Activated naive CD4-positive, alpha-beta T cell (primary cell): ENCODE data around the gene DNTTIP2.
A peak's percentile ranks its signal among the peaks of the same experiment; 100 is the strongest.
"Not testable (repeated sequence)": the region's sequence is repeated elsewhere in the genome, so short reads cannot be mapped to it uniquely, and the experiment has no call there.

ENCODE experiments used
- DNase-seq, 4 experiments: peaks; one replicate each; lab custom pipeline; 2025; lab: John Stamatoyannopoulos, UW

DNTTIP2 gene

GRCh38 chr1:93878889-93879586, at the start of gene DNTTIP2:
TSS of gene DNTTIP2 (minus strand) at chr1:93879206. CDS start at chr1:93879148, 58 bp downstream.
- peak; percentile 60 to 77 (median 70) for DNase-seq

DNA sequence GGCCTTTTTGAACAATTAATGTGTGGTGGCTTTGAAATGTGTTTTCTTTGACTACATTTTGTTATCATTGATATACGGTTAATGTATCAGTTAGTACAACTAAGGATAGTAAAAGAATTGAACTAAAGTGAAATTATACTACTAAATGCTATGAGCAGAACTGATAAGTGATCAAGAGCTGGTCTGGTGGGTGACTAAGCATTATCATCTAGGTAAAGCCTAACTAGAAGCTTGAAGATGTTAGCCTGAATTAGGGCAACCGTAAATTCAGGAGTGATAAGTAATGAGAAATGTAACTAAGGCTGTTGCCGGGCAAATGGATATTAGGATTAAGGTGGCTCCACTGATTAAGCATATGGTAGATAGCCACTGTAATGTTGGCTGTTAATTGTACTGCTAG, 46.2 kb upstream of the DNTTIP2 start:
- no peak for DNase-seq

GRCh38 chr1:93919780-93920179, 40.8 kb upstream of the DNTTIP2 start:
- no peak for DNase-seq

DNA sequence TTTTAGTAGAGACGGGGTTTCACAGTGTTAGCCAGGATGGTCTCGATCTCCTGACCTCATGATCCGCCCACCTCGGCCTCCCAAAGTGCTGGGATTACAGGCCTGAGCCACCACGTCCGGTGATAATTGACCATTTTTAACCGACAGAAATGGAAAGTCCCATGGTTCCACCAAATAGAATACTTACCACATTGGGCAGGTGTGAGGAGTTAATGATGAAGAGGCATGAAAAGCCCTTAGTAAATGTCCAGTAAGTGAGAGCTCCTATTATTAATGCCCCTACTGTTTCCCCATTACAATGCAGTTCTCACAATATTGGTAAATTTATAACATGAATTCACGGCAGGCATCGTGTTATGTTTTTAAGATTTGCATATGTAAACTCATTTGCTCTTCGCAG, 38.3 kb upstream of the DNTTIP2 start:
- DNase-seq = no peak

GRCh38 chr1:93910880-93911279, 31.9 kb upstream of the DNTTIP2 start:
- DNase-seq = not testable (repeated sequence)

GRCh38 chr1:93910305-93910704, 31.3 kb upstream of the DNTTIP2 start:
- no peak for DNase-seq

DNA sequence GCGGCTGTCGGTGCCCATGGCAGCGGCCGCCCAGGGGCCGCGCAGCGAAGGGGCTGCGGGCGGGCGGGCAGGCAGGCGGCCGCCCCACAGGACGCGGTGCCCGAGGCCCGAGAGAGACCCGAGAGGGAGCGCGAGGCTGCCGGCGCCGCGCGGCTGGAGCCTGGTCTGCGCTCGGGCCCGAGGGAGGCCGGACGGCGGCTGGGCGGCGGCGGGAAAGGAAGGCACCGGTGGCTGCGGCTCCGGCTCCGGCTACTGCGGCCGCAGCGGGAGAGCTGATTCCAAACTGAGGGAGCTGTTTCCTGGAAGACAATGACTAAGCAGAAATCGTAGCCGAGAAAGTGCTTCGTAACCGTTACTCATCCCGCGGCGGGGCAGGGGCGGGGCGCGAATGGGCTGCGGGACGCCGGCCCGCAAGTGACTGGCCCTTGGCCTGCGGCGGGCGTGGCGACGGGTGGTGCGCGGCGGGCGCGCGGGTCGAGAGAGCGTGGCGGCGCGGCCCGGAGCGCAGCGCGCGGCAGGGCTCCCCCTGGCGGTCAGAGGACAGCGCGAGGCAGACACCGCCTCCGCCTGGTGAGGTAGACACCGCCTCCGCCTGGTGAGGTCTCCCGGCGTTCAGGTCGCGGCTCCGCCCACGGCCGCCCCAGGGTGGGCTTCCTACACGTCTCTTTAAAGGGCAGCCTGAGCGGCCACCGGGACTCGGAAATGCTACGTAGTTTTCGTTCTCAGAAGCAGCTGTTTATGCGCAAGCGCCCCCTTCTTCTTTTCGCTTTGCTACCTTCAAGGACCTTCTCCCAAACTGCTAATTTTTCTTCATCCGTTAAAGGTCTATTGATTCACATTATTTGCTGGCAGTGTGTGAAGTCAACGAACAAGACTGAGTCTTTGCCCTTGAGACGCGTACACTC, 30.4 kb upstream of the DNTTIP2 start, which contains the start of gene GCLM:
Gene GCLM (minus strand): TSS at position 285 of the 905 bp plus-strand sequence. CDS start 267 bp downstream, at position 18.
- peak; percentile 75 to 85 (median 80) for DNase-seq

GRCh38 chr1:93908394-93909145, 29.6 kb upstream of the DNTTIP2 start:
- peak; percentile 9 to 60 (median 35) for DNase-seq

- no peak for DNase-seq
These were observed 28.7 kb upstream of the DNTTIP2 start for GRCh38 chr1:93907718-93908117.

DNA sequence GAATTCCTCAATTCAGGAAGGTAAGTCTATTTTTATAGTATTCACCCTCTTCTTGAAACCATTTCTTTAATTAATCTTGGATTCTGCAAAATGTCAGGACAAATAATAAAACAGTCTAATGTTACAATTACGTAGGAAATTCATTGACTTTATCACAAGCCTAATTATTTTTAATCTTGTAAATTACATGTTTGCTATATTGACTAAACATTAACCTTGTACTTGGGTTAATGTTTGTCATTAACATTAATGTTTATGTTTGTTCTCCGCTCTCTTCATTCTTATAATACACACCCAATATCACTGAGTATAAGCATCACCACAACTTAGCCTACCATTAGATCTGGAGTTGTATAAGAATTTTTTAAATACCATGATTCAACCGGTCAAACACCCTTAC, 27.5 kb upstream of the DNTTIP2 start:
- no peak for DNase-seq

GRCh38 chr1:93905734-93906133, 26.7 kb upstream of the DNTTIP2 start:
- DNase-seq = no peak

- DNase-seq = no peak
These were observed 26.0 kb upstream of the DNTTIP2 start for GRCh38 chr1:93905051-93905450.

DNA sequence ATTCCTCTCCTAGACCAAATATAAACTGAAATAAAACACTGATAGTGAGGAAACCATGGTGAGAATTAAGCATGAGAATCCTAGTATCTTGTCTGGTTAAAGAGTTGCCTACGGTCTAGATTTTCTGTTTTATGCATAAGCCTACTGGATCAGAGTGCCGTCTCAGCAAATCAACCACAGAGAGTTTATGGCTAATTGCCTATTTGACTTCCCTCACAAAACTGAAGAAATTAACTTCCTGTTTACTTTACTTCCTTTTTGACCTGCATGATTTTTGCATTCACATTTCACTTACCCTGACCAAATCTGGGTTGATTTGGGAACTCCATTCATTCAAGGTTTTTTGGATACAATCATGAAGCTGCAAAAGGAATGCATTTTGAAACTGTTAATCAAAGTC, 25.2 kb upstream of the DNTTIP2 start:
- no peak for DNase-seq

DNA sequence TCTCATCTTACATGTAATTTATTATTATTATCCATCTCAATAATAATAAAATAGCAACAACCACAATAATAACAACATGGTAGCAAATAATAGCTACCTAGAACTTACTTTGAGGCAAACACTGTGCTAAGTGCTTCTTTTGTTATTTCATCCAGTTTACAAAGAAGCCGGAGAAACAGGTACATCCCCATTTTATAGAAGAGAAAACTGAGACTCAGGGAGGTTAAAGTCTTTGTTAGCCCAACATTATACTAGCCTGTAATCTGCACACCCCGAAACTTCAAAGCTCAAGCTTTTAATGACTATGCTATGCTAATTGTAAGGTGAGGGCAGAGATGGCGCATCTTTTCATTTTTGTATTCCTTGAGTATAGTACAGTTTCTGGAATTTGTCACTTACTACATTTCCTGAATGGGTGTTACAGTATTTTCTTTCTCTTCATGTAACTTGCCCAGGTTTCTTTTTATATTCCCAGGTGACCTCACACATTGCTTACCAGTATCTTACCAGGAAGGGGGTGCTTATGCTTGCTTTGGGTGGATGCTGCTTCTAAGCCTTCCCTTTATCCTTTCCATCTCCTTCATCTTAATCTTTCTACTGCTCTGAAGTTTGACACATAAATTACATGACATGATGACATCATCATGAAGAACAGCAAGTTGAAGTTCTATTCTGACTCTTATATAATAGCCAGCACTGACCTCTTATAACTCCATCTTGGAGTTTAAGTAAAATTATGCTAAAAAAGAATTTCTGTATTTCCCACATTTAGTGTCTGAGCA, 21.9 kb upstream of the DNTTIP2 start:
- no peak for DNase-seq

- DNase-seq = no peak
These were observed 20.7 kb upstream of the DNTTIP2 start for GRCh38 chr1:93899543-93900207.

GRCh38 chr1:93888900-93889299, 9.9 kb upstream of the DNTTIP2 start:
- no peak for DNase-seq

GRCh38 chr1:93882269-93882668, 3.3 kb upstream of the DNTTIP2 start:
- no peak for DNase-seq

GRCh38 chr1:93880731-93881130, 1.7 kb upstream of the DNTTIP2 start:
- no peak for DNase-seq

DNA sequence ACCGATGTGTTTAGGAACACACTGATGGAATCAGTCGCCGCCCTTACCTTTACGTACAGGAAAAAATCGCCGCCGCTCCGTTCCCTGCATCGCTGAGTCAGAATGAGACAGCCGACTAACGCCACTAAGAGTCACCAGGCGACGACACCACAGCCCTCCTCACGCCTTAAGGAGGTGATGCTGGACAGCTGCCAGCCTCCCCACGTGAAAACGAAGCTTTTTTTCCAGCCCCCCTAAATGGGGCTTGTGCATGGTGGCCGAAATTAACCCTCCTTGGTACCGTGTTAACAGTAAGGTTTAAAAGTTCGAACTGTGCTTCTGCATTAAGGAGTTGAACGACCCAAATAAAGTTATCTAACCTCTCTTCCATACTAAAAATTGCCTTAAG, 511 bp downstream of the DNTTIP2 start:
- peak in 3 of 4 experiments; percentile 7 to 29 (median 24) for DNase-seq

GRCh38 chr1:93877529-93877928, 1.5 kb downstream of the DNTTIP2 start:
- no peak for DNase-seq

DNA sequence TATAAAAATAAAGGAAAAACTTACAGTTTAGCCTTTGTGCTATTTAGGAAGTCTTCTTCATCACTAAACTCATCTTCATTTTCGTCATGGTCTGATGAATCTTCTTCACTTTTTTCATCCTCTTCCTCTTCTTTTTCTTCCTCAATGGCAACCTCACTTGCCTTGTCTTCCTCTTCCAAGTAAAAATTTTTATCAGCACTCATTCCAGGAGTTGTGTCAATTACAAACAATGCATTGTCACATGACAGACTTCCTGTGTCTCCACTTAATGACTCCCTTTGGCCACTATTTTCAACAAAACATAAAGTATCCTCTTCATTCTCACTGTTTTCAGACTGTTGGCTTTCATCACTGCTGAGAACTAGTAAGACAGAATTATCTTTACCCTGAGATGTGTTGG, 2.8 kb downstream of the DNTTIP2 start:
- no peak for DNase-seq
